HG03108 (cell line): Measurements from ENCODE around the gene TSC2.

Experiments
- ATAC-seq: cut with Tn5 transposase; IDR thresholded peaks from one replicate; pipeline ENCODE4 v1.9.1; 2021; ENCODE audit warnings: moderate library complexity; ENCODE audit not compliant: unreplicated experiment

Gene TSC2

DNA sequence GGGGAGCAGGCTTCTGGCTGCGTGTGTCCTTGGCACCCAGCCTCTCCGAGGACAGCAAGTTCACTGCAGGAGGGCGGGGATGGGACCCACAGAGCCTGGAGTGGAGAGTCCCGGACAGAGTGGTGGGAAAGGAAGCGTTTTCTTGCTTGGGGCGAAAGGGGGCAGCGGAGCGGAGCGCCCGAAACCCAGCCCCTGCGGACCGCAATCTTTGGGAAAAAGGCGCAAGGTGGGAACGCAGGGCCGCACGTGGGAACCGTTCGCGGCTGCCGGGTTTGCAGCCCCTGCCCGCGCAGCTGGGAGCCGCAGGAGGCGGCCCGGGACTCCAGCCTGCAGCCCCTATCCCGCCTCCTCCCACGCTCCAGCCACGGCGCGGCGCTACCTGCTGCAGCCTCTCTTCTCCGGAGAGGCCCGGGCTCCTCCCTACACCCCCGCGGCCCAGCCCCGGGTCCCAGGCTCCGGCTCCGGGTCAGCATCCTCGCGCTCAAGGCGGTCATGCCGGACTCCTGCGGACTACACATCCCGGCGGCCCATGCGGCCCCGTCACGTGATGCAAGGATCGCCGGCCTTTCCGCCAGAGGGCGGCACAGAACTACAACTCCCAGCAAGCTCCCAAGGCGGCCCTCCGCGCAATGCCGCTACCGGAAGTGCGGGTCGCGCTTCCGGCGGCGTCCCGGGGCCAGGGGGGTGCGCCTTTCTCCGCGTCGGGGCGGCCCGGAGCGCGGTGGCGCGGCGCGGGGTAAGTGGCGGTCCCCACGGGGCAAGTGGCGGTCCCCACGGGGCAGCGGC lies at the start of gene TSC2, which contains the start of gene NTHL1:
TSC2 (plus strand) TSS at position 656 of the 786 bp plus-strand sequence. CDS start 631 bp downstream, outside the sequence.
NTHL1 (minus strand) TSS at position 505 of the 786 bp plus-strand sequence; CDS start at position 494, 11 bp downstream.
- peak; percentile 89 for ATAC-seq

DNA sequence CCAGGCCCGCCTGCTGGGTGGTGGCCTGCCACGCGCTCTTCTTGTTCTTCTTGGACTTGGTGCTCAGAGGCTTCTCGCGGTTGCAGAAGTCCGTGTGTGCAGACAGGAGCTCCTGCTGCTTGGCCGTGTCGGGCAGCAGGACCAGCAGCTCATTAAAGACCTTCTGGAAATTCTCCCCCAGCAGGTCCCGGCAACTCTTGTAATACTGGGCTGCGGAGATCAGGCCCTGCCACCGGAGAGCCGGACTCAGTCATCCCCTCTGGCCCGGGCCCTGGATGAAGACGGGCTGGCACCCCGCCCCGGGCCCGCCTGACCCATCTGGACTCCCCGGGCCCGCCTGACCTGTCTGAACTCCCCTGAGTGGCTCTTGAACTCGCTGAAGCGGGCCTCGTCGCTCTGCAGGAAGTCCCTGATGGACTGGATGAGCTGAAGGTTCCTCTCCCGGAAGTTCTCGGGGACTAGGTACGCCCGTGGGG lies 49.4 kb upstream of the TSC2 start:
- ATAC-seq, result no peak

DNA sequence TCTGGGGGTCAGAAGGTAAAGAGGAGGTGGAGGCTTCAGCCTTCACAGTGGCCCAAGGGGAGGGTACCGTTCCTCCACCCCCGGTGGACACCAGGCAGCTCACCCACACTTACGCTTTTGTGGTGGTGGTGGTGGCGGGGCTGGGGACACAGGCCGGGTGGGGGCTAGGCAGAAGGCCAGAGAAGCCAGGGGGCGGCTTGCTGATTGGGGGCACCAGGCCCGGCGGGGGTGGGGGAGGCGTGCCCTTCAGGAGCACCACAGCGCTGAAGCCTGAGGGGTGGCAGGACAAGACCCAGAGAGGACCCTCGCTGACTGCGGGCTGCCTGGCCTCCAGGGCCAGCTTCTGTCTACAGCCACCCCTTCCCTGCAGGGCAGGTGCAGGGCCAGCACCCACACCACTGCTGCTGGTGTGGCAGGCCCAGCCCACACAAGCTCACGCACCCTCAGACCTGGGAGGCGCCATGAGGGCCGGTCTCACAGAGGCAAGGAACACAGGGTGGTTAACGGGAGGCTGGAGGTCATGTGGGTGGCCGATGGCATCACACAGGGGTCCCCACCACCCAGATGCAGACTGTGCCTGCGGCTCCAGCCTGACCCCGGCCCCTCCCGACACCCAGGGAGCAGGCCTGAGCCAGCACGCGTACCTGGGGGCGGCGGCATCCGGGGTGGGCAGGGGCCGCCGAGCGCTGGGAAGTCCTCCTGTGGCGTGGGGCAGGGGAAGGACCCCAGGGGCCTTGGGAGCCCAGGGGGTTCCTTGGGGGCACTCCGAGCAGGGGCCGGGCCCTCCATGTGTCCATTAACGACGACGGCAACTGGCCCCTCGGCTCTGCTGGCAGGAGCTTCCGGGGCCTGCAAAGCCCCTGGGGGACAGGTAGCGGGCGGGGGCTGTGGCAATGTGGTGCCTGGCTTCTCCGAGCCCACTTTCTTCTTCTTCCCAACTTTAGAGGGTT lies 48.7 kb upstream of the TSC2 start:
- no peak for ATAC-seq

DNA sequence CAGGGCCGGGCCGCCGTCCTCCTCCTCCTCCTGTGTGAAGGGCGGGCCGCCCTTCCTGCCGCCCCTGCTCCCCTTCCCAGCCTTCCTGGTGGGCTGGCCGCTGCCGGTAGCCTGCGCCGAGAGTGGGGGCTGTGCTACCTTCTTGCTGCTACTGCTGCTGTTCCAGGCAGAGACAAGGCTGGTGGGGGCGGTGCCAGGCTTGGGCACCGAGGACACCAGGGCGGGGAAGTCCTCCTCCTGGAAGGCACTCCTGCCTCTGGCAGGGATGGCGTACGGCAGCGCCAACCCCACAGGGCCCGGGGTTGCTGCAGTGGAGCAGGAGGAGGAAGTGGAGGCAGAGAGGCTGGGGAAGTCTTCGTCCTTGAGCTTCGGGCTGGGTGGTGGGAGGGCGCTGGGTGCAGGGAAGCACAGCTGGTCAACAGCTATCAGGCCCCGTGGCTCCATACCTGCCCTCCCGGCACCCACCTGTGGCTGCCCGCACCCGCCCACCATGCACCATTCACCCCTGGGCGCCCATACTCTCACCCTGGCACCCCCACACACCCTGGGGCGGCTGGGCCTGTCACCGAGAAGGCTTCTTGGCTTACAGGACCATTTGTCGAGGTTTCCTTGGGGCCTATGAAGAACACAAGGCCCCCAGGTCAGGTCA lies 47.8 kb upstream of the TSC2 start:
- ATAC-seq, result no peak

DNA sequence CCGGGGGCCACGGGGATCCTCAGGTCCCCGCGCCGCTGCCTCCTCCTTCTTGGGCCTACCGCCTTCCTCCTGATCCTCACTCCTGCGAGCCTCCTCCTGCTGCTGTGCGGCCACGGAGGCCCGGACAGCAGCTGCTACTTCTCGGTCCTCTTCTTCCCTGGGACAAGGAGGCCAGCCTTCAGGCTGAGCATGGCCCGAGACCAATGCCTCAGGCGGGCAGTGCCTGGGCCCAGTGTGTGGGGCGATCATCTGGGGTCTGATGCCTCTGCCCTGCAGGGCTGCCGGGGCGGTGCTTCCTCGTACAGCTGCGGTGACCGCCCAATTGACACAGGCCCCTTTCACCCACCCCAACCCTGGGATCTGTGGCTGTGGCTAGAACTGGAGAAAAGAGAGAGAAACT lies 46.8 kb upstream of the TSC2 start:
- no peak for ATAC-seq

DNA sequence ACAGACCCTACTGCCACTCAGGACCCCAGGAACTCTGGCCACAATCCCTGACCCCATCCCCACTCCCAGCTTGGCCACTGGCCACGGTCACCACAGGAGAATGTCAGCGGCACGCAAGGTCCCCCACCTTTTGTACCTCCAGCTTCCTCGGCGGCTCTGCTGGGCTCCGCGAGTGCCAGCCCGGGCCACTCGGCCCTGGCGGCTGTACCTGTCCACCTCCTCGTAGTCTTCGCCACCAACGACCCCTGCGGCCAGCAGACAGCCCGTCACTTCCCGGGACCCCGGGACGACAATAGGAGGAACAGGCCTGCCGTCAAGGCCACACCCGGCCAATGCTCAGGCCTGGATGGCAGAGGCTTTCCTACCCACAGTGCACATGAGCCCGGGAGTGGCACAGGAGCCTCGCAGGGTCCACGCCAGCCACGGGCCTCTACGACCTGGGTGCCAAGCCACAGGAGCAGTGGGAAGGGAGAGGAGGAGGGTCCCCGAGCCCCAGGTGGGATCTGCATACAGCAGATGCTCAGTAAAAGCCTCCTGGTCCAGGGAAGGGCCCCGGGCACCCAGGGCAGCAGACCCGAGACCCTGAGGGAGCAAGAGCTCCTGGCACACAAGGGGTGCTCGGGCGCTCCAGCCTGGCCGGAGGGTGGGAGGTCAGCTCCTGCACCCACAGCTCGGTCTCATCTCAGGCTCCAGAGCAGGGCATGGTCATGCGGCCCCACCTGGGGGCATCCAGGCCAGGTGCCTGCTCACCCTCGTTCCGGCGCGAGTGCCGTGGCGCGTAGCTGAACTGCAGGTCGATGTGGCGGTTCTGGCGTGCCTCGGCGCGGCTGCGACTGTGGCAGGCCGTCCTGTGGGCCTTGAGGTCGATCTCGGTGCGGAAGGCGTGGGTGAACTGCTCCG lies 46.1 kb upstream of the TSC2 start:
- no peak for ATAC-seq

DNA sequence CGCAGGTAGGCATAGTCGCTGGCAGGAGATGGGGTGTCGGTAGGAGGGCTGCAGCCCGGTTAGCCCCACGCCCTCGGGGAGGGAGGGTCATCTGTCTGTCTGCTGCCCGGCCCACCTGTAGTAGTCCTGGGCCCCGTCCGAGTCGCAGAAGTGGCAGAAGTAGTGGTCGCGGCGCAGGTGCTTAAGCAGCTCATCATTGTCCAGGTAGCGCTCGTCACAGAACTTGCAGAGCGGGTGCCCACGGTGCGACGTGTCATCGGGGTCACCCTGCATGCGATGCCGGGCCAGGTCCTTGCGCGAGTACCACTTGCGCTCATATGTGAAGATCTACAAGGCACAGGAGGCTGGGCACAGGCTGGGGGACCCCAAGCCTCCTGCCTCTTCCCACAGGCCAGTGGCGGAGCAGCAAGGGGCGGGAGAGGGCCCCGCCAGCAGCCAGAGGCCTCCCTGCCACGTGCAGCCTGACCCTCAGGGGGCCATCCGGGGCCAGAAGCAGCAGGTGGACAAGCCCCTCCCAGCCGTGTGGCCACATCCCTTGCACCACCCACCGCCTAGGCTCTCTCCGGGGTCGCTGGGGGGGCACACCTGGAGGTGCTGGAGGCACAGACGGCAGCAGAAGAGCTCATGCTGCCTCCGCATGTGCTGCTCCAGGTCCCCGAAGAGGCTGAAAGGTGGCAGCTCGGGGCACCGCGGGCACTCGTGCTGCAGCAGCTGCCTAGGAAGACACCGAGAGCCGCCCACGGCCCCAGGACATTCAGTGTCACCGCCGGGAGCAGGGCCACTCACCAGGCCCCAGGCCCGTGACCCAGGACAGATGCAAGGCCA lies 45.2 kb upstream of the TSC2 start:
- ATAC-seq, result no peak

DNA sequence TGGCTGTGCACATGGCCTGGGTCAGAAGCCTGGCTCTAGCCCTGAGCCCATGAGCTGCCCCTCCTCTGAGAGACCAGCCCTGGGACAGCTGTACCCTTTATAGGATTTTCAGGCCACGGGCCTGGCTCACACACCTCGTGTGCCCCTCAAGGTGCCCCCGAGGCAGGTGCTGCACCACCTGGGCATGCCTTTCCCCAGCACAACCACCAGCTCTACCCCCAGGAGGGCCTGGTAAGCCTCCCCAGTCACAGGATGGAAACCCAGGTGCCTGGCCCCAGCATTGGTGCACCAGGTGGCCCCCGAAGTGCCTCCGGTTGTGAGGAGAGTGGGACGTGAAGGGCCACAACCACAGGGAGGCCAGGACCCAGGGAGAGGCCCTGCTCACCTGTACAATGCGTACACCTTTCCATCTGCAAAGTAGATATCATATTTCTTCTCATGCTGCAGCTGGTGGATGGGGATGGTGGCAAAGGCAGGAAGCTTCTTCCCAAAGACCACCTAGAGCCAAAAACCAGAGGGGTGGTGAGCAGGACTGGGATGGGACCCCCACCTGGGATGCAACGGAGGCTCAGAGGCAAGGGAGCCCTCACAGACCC lies 44.5 kb upstream of the TSC2 start:
- ATAC-seq, result no peak

DNA sequence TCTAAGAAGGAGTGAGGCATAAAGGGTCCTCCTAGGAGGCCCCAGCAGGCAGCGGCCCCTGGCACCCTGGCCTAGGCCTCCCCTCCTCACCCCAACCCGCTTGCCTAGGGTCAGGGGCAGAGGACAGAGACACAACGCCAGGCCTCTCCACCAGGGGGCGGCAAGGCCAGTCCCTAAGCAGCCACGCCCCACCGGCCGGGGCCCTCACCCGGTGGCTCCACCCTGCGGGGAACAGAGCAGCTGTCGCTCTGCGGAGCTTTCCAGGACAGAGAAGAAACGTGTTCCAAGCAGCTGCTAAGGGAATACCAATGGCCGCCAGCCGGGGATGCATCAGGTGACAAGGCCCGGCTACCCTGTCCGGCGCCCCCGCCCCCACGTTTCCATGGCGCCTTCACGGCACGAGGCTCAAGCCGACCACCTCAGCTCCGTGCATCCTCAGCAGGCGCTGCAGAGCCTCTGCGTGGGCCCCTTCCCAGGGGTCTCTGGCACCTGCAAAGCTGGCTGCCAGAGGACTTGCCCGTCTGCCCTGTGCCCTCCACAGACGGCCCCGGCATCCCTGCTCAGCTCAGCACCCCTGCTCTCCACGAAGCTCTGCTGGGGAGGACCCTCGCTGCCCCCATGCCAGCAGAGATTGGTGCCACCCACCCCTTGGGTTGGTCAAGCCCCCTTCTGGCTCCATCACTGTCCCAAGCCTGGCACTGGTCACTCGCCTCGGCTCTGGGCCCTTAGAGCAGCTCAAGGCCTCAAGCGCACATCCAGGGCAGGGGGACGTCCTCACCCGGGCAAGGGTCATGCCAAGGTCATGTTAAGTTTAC lies 43.8 kb upstream of the TSC2 start:
- ATAC-seq, result peak; percentile 58

DNA sequence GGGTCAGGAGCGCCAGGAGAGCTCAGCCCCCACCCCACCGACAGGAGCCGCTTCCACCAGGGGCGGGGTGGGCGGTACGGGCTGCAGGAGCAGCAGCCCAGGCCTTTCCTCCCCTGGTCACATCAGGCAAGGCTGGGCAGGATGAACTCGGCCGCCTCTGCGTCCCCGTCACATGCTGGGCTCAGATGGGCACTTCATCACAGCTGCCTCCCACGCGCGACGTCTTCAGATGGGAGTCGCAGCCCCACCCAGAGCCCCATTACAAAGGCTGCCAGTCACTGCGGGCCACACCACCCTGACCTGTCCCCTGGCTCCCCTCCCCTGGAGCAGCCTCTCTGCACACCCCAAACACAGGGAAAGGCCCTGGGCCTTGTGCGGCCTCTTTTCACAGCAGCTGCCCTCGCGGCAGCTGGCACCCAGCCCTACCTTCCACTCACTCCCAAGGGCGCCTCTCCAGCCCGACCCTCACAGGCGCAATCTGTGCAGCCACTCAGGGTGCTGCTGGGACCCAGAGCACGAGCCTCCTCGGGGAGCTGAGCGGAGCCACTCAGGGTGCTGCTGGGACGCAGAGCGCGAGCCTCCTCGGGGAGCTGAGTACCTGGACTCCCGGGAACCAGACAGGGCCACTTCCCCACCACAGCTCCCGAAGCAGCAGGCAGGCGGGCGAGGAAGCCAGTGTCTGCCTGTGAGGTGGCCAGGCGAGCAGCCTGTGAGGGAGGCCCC lies 42.8 kb upstream of the TSC2 start:
- ATAC-seq, result no peak

DNA sequence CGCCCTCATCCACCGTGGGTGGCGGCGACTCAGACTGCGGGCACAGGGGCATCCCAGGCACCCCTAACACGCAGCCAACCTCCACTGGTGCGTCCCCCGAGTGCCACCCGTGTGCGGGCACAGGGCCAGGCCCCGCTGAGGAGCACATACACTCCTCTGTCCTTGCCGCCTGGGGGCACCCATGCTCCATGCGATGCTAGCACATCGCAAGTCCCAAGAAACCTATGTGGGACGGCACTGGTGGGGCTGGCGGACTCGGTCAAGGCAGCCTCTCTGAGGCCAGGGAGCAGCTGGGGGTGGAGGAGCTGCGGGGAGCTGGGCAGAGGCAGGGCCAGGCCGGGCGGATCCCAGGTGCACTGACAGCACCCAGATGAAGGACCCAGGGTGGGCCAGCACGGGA lies 42.1 kb upstream of the TSC2 start:
- ATAC-seq, result no peak

DNA sequence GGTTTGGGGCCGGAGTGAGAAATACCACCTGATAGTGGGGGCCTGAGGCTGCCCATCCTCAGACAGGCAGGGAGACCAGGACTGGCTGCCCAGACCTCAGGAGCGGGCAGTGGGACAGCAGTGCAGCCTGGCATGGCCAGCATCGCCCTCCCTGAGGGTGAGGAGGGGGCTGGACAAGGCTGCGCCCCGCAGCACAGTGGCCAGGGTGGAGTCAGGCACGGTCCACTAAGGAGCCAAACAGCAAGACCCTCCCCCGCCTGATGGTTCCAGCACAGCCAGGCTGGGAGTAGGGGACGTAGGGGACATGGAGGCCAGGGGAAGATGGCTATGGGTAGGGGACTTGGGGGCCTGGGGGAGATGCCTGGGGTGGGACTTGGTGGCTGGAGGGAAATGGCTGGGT lies 41.5 kb upstream of the TSC2 start:
- no peak for ATAC-seq

DNA sequence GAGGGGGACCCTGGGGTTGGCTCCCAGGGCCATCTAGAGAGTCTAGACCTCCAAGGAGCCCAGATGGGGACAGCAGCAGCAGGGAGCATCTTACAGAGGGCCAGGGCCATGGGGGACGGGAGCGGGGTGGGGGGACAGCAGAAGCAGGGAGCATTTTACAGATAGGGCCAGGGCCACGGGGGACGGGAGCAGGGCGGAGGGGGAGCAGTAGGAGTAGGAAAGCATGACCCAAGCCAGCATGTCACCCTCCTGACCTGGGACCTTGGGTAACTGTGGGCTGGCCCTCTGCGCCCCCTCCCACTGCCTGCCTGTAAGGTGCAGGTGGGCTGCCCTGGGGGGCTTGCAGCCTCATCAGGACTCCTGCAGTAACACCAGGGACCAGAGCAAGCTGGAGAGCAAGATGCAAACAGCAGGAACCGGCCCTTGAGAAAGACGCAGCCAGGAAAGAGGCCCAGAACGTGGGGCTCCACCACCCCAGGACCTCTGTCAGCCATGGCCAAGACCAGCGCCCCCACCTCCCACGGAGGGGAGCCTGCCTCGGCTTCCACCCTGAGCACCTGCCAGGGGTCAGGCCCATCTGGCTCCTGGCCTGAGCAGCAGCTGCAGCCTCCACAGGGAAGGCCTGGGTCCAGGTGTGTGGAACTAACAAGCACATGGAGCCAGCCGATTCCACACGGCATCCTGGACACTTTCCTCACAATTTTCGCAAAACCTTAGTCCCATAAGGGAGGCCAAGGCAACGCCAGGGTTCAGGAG lies 40.5 kb upstream of the TSC2 start:
- ATAC-seq, result no peak

DNA sequence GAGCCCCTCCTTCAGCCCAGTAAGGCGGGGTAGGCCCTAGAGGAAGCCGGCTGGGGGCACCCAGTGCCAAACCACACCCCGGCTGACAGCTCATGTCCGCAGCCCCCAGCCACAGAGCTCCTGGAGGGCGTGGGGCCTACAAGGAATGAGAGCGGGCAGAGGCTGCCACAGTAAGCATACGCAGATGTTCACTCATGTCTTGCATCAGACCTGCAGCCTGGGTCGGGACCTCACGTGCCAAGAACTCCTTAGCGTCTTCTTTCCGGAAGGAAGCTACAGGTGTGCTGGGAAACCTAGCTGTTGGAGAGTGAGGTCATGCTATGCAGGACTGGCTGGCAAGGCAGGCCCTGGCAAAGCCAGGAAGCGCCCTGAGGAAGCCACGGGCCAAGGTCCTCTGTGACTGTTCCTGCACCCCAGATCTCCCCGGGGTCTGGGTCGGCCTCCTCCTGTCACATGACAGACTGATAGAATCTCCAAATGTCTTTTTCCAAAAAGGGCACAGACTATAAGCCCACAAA lies 39.7 kb upstream of the TSC2 start:
- ATAC-seq, result no peak

DNA sequence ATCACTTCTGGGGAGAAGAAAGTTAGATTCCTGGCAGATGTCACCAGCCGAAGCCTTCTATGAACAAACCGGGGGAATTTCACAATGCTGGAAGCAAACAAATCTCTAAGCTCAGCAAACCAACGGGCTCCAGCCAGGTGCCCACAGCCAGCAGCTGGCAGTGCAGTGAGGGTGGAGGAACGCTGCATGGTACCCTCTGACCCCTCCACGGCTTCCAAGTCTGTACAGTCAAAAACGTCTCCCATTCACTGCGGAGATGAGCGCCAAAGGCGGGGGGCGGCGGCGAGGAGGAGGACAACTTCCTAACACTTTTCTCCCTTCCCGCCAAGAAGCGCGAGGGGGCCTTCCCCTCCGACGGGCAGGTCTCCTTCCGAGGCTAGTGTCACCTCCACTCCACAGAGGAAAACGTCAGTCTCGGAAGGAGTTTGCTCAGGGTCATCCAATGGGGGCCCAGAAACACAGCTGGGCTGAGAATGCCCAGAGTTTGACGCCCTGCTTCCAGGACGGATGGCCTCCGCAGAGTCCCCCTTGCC lies 39.1 kb upstream of the TSC2 start:
- peak; percentile 6 for ATAC-seq

DNA sequence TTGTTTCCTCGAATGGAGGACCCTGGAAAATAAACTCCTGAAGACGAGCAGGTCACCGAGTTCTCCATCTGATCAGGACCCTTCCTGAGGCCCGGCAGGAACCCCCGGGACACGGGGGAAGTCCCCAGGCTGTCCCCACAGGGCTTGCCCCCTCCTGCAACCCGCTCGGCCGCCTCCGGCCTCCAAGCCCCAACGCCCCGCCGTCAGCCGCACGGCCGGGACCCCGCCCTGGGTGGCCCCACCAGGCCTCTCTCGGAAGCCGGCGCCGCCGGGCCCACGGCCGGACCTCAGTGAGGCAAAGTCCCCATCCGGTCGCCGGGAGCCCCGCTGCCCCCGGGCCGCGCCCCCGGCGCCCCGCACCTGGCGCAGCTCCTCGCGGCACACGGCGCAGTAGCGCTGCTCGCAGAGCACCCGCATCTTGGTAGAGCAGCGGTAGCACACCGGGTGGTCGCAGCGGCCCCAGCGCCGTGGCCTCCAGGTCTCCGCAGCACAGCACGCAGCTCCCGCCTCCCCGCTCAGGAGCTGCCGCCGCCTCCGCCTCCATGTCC lies 38.5 kb upstream of the TSC2 start:
- ATAC-seq, result peak; percentile 25
